Effector memory CD8-positive, alpha-beta T cell (primary cell): ENCODE data around the gene TBL1XR1.

ENCODE experiments used
- ATAC-seq: fragments of 150-1000 bp; cut with Tn5 transposase; replicated peaks from 2 replicates; pipeline ENCODE4 v1.10.0; 2021; ENCODE audit warnings: mild to moderate bottlenecking, moderate library complexity
- DNase-seq, 3 experiments: peaks; one replicate each; pipeline ENCODE4 v3.0.0; 2021
- H3K27ac Mint-ChIP-seq, 2 donors: one replicate each; pipeline ENCODE4 v1.8.0; 2022; ENCODE audit warnings: mild to moderate bottlenecking in 2 of 2, mixed read lengths in 2 of 2, moderate library complexity in 2 of 2
- H3K27me3 Mint-ChIP-seq, 2 donors: one replicate each; pipeline ENCODE4 v1.8.0; 2022; ENCODE audit warnings: mixed read lengths in 2 of 2
- H3K36me3 Mint-ChIP-seq: one replicate; pipeline ENCODE4 v1.8.0; 2022; ENCODE audit warnings: mild to moderate bottlenecking, moderate library complexity, mixed read lengths; ENCODE audit not compliant: insufficient read depth
- H3K4me1 Mint-ChIP-seq, 2 donors: one replicate each; pipeline ENCODE4 v1.8.0; 2022; ENCODE audit warnings: low read depth in 2 of 2, mixed read lengths in 2 of 2
- H3K4me3 Mint-ChIP-seq, 2 donors: one replicate each; pipeline ENCODE4 v1.8.0; 2022; ENCODE audit warnings: mild to moderate bottlenecking in 2 of 2, mixed read lengths in 2 of 2, moderate library complexity in 2 of 2
- H3K9me3 Mint-ChIP-seq, 2 donors: one replicate each; pipeline ENCODE4 v1.8.0; 2022; ENCODE audit warnings: mixed read lengths in 2 of 2

The TBL1XR1 gene

DNA sequence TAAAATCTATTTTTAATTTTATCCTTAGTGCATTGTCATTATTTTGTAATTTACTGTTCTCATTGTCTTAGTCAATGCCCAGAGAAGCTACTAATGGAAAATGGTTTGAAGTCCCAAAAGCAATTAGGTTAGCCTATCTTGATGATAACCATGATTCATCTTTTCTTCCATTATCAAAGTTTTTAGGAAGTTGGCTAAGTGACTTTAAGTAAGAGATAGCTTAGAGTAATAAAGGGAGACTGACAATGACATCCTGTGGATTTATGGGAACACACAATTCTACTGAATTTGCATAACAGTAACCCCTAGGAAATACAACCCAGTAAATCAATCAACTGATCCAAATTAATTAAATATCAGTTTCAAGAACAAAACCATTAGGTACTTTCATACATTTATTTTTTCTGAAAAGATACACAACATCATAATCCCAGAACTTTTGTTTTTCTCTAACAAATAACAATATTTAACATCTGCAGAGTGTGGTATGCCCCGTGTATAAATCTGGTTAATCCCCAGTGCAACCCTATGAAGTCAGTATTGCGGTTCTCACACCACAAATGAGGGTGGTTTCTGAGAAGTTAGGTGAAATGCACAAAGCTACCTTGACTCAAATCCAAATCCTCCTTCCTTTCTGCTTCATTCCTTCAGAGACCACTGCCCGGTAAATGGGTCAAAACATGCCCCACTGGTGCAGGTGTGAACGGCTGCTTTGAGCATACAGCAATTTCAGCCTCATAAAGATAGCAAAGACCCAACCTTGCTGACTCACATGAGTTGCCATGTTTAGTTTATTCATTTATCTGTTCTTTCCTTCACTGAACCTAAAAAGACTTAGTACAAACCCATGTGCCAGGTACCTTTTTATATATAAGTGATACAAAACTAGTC, 202.1 kb downstream of the TBL1XR1 start:
- no peaks in the 10 kb centered on the region for H3K36me3 Mint-ChIP-seq
- ATAC-seq = no peak
- DNase-seq = no peak
- H3K9me3 Mint-ChIP-seq = peaks cover 5 to 7% of the 10 kb centered on the region in 2 donors
- no peak overlapping the region for H3K27ac Mint-ChIP-seq
- H3K4me1 Mint-ChIP-seq = no peaks in the 10 kb centered on the region
- H3K4me3 Mint-ChIP-seq = no peak overlapping the region
- H3K27me3 Mint-ChIP-seq = peaks cover 0 to 9% of the 10 kb centered on the region in 2 donors

- DNase-seq (no peak), ATAC-seq (no peak)
- Mint-ChIP-seq H3K9me3 (peaks cover 5 to 7% of the 10 kb centered on the region in 2 donors), H3K27me3 (peaks cover 0 to 9% of the 10 kb centered on the region in 2 donors), H3K36me3 (no peaks in the 10 kb centered on the region), H3K4me1 (no peaks in the 10 kb centered on the region), H3K27ac (no peak overlapping the region), H3K4me3 (no peak overlapping the region)
Measured at GRCh38 chr3:176994393-176994792, 202.9 kb downstream of the TBL1XR1 start.

- ATAC-seq (no peak), DNase-seq (no peak)
- Mint-ChIP-seq H3K27me3 (peaks cover 0 to 9% of the 10 kb centered on the region in 2 donors), H3K9me3 (peaks cover 5 to 7% of the 10 kb centered on the region in 2 donors), H3K27ac (no peak overlapping the region), H3K36me3 (no peaks in the 10 kb centered on the region), H3K4me1 (no peaks in the 10 kb centered on the region), H3K4me3 (no peak overlapping the region)
Measured at GRCh38 chr3:176992978-176993377, 204.3 kb downstream of the TBL1XR1 start.

GRCh38 chr3:176992565-176992964, 204.7 kb downstream of the TBL1XR1 start:
- Mint-ChIP-seq H3K27me3 (peaks cover 0 to 9% of the 10 kb centered on the region in 2 donors), H3K9me3 (peaks cover 5 to 7% of the 10 kb centered on the region in 2 donors), H3K36me3 (no peaks in the 10 kb centered on the region), H3K4me1 (no peaks in the 10 kb centered on the region), H3K4me3 (no peak overlapping the region), H3K27ac (no peak overlapping the region)
- DNase-seq (no peak), ATAC-seq (no peak)

GRCh38 chr3:176988795-176989194, 208.5 kb downstream of the TBL1XR1 start:
- H3K36me3 Mint-ChIP-seq = no peaks in the 10 kb centered on the region
- H3K9me3 Mint-ChIP-seq = peaks cover 5 to 7% of the 10 kb centered on the region in 2 donors
- ATAC-seq (no peak), DNase-seq (no peak)
- peaks cover 0 to 9% of the 10 kb centered on the region in 2 donors for H3K27me3 Mint-ChIP-seq
- no peak overlapping the region for H3K4me3 Mint-ChIP-seq
- no peaks in the 10 kb centered on the region for H3K4me1 Mint-ChIP-seq
- peak overlapping the region in 1 of 2 donors; percentile 15 for H3K27ac Mint-ChIP-seq

- Mint-ChIP-seq H3K9me3 (peaks cover 5 to 7% of the 10 kb centered on the region in 2 donors), H3K36me3 (no peaks in the 10 kb centered on the region), H3K4me1 (no peaks in the 10 kb centered on the region), H3K4me3 (no peak overlapping the region), H3K27ac (peak overlapping the region in 1 of 2 donors; percentile 15), H3K27me3 (peaks cover 0 to 9% of the 10 kb centered on the region in 2 donors)
- DNase-seq = no peak
- no peak for ATAC-seq
Measured at GRCh38 chr3:176987901-176988650, 209.2 kb downstream of the TBL1XR1 start.

- H3K4me1 Mint-ChIP-seq = no peaks in the 10 kb centered on the region
- no peak overlapping the region for H3K27ac Mint-ChIP-seq
- H3K4me3 Mint-ChIP-seq = no peak overlapping the region
- ATAC-seq (no peak), DNase-seq (no peak)
- peaks cover 0 to 2% of the 10 kb centered on the region in 2 donors for H3K9me3 Mint-ChIP-seq
- H3K27me3 Mint-ChIP-seq = no peaks in the 10 kb centered on the region
- H3K36me3 Mint-ChIP-seq = no peaks in the 10 kb centered on the region
Measured at GRCh38 chr3:176978441-176978840, 218.8 kb downstream of the TBL1XR1 start.

DNA sequence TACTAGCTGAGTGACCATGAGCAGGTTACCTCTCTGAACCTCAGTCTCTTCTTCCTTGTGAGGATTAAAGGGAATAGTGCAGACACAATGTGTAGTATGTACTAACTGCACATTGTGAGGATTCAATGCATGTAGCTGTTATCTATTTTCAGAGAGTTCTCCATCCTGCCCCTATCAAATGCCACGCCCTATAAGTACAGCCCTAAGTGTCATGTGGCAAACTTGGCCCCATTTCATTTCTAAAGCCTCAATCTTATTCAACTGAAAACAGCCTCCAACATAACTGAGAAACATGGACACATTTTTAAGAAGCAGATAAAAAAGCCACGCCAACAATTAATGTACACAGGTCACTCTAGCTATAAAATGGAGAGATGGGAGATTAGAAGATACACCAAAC, 220.0 kb downstream of the TBL1XR1 start:
- ATAC-seq = no peak
- no peaks in the 10 kb centered on the region for H3K27me3 Mint-ChIP-seq
- H3K4me3 Mint-ChIP-seq = no peak overlapping the region
- H3K27ac Mint-ChIP-seq = no peak overlapping the region
- no peak for DNase-seq
- peaks cover 0 to 2% of the 10 kb centered on the region in 2 donors for H3K9me3 Mint-ChIP-seq
- H3K36me3 Mint-ChIP-seq = no peaks in the 10 kb centered on the region
- H3K4me1 Mint-ChIP-seq = no peaks in the 10 kb centered on the region

DNA sequence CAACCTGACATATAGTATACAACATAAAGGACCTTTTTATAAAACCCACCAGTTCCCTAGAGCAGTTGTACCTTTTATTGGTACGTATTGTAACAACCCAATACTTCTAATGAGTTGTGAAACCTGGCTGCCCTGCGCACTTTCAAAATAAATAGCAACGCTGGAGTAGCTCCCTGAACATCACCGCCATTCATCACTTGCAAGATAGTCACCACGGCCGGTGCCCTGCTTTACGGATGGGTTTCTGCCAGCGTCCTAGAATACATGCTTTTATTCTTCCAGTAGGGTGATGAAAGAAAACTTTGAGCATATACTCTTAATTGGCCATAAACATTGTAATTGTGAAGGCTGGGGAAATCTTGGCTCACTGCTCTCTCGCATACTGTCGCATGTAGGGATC, 220.7 kb downstream of the TBL1XR1 start:
- Mint-ChIP-seq H3K27ac (no peak overlapping the region), H3K27me3 (no peaks in the 10 kb centered on the region), H3K4me3 (no peak overlapping the region), H3K9me3 (no peaks in the 10 kb centered on the region), H3K4me1 (no peaks in the 10 kb centered on the region), H3K36me3 (no peaks in the 10 kb centered on the region)
- ATAC-seq (no peak), DNase-seq (no peak)

GRCh38 chr3:176974279-176974678, 223.0 kb downstream of the TBL1XR1 start:
- no peaks in the 10 kb centered on the region for H3K27me3 Mint-ChIP-seq
- no peaks in the 10 kb centered on the region for H3K4me1 Mint-ChIP-seq
- DNase-seq = no peak
- no peak overlapping the region for H3K27ac Mint-ChIP-seq
- no peaks in the 10 kb centered on the region for H3K36me3 Mint-ChIP-seq
- no peaks in the 10 kb centered on the region for H3K9me3 Mint-ChIP-seq
- no peak overlapping the region for H3K4me3 Mint-ChIP-seq
- no peak for ATAC-seq

GRCh38 chr3:176971613-176972174, 225.6 kb downstream of the TBL1XR1 start:
- Mint-ChIP-seq H3K27ac (no peak overlapping the region), H3K27me3 (no peaks in the 10 kb centered on the region), H3K36me3 (no peaks in the 10 kb centered on the region), H3K9me3 (no peaks in the 10 kb centered on the region), H3K4me1 (no peaks in the 10 kb centered on the region), H3K4me3 (no peak overlapping the region)
- DNase-seq (no peak), ATAC-seq (no peak)

DNA sequence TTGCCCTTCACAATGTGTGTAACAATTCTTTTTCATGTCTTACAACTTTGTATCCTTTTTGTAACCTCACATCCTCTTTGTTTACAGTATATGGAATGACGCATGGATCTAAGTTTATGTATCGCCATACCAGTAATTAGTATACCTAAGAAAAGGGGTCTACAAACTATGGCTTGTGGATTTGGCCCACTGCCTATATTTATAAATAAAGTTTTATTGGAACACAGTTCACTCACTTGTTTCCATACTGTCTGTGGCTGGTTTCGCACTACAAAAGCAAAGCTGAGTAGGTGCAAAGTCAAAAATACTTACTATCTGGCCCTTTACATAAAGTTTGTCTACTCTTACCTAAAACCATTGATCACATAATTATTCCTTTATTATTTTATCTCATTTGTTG, 226.5 kb downstream of the TBL1XR1 start:
- H3K4me3 Mint-ChIP-seq = no peak overlapping the region
- no peaks in the 10 kb centered on the region for H3K36me3 Mint-ChIP-seq
- H3K27ac Mint-ChIP-seq = no peak overlapping the region
- peaks cover 0 to 2% of the 10 kb centered on the region in 2 donors for H3K4me1 Mint-ChIP-seq
- no peak for ATAC-seq
- no peaks in the 10 kb centered on the region for H3K9me3 Mint-ChIP-seq
- no peaks in the 10 kb centered on the region for H3K27me3 Mint-ChIP-seq
- DNase-seq = no peak

- no peak overlapping the region for H3K27ac Mint-ChIP-seq
- no peak for ATAC-seq
- no peak overlapping the region for H3K4me3 Mint-ChIP-seq
- no peaks in the 10 kb centered on the region for H3K36me3 Mint-ChIP-seq
- no peaks in the 10 kb centered on the region for H3K27me3 Mint-ChIP-seq
- H3K9me3 Mint-ChIP-seq = no peaks in the 10 kb centered on the region
- peaks cover 0 to 6% of the 10 kb centered on the region in 2 donors for H3K4me1 Mint-ChIP-seq
- no peak for DNase-seq
Measured at GRCh38 chr3:176969506-176969905, 227.8 kb downstream of the TBL1XR1 start.
